ENCODE results near the gene ATR.
"Not testable (repeated sequence)": the region's sequence is repeated elsewhere in the genome, so short reads cannot be mapped to it uniquely, and the experiment has no call there.

DNA sequence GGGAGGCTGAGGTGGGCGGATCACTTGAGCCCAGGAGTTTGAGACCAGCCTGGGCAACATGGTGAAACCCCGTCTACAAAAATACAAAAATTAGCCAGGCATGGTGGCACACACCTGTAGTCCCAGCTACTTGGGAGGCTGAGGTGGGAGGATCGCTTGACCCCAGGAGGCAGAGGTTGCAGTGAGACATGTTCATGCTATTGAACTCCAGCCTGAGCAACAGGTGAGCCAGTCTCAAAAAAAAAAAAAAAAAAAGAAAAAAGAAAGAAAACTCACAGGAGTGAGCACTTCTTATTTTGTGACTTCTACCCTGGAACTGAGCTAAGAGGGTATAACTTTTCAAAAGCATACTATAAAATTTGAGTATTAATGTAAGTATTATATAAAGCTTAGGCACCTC, 4.3 kb downstream of the ATR start:
- not testable (repeated sequence) for TF ChIP-seq POLR2A (IDR thresholded peaks at IDR 0.05; ENCODE audit: low read depth, low read length); RFX5 (IDR thresholded peaks at IDR 0.05; ENCODE audit: low read depth, low read length); MXI1 (IDR thresholded peaks at IDR 0.05; ENCODE audit: borderline replicate concordance, low read depth, low read length)
- TF ChIP-seq, protein P1, sequence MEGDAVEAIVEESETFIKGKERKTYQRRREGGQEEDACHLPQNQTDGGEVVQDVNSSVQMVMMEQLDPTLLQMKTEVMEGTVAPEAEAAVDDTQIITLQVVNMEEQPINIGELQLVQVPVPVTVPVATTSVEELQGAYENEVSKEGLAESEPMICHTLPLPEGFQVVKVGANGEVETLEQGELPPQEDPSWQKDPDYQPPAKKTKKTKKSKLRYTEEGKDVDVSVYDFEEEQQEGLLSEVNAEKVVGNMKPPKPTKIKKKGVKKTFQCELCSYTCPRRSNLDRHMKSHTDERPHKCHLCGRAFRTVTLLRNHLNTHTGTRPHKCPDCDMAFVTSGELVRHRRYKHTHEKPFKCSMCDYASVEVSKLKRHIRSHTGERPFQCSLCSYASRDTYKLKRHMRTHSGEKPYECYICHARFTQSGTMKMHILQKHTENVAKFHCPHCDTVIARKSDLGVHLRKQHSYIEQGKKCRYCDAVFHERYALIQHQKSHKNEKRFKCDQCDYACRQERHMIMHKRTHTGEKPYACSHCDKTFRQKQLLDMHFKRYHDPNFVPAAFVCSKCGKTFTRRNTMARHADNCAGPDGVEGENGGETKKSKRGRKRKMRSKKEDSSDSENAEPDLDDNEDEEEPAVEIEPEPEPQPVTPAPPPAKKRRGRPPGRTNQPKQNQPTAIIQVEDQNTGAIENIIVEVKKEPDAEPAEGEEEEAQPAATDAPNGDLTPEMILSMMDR (conservative IDR thresholded peaks at IDR 0.05; ENCODE audit: low read depth, low read length) = not testable (repeated sequence)
- TF ChIP-seq, protein P2, sequence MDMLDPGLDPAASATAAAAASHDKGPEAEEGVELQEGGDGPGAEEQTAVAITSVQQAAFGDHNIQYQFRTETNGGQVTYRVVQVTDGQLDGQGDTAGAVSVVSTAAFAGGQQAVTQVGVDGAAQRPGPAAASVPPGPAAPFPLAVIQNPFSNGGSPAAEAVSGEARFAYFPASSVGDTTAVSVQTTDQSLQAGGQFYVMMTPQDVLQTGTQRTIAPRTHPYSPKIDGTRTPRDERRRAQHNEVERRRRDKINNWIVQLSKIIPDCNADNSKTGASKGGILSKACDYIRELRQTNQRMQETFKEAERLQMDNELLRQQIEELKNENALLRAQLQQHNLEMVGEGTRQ (IDR thresholded peaks at IDR 0.05; ENCODE audit: low read depth, low read length) = not testable (repeated sequence)
